GM18498 (cell line): ENCODE data around the gene DYNC1H1.

Experiments used
- ATAC-seq: cut with Tn5 transposase; IDR thresholded peaks from one replicate; pipeline ENCODE4 v1.9.1; 2021; ENCODE audit warnings: mild to moderate bottlenecking, moderate library complexity; ENCODE audit not compliant: unreplicated experiment

The DYNC1H1 gene

DNA sequence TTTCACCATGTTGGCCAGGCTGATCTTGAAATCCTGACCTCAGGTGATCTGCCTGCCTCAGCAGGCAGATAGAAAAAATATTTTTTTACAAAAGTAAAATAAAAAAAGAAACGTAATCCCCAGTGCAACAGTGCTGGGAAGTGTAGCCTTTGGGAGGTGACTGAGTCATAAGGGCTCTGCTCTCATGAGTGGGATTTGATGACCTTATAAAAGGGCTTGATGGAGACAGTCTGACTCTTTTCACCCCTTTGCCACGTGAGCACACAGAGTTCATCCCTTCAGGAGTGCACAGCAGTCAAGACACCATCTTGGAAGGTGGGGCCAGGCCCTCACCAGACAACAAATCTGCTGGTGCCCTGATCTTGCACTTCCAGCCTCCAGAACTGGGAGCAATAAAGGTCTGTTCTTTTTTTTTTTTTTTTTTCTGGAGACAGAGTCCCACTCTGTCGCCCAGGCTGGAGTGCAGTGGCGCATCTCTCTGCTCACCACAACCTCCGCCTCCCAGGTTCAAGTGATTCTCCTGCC lies 24.7 kb upstream of the DYNC1H1 start:
- no peak for ATAC-seq

DNA sequence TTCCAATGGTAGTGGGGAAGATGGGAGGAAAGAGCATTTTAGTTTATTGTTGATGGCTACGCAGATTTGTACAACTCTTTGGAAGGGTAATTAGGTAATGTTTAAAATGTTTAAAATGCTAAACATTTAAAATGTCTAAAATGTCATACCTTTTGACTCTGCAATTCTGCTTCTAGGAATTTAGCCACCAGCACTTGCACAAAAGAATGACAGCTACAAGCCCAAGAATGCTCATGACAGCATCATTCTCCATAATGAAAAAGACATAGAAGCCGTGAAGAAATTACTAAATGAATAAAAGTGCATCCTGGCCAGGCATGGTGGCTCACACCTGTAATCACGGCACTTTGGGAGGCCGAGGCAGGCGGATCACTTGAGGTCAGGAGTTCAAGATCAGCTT lies 19.9 kb upstream of the DYNC1H1 start:
- ATAC-seq = no peak

DNA sequence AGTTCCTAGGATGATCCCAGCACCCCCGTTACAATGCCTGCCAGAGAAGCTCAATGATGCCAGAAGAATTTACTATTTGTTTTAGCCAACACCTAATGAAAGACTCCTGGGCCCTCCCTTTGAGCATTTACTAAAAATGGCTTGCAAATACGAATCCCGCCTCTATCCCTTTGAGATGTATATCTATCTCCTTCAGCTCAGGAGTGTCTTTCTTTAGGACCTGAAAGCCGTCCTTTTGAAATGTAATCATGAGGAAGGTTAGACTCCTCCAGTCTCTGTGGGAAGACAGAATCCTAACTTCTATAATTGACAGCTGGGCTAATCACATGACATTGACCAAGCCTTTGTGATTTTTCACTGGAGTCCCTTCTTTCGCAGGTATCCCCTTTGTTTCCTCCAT lies 19.2 kb upstream of the DYNC1H1 start:
- no peak for ATAC-seq

DNA sequence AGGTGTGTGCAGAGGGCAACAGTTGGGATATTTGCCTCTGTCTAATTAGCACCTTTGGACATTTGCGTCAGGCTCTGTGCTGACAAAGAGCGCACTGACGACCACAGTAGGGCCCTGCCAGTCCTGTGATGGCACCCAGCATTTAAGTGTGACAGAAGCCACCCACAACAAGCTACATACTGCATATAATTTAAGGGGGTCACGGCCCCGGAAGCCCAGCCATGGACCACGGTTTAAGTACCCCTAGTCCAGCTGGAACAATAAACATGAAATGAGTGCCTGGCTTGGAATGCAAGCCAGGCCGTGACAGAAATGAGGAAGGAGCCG lies 16.8 kb upstream of the DYNC1H1 start:
- peak; percentile 10 for ATAC-seq

DNA sequence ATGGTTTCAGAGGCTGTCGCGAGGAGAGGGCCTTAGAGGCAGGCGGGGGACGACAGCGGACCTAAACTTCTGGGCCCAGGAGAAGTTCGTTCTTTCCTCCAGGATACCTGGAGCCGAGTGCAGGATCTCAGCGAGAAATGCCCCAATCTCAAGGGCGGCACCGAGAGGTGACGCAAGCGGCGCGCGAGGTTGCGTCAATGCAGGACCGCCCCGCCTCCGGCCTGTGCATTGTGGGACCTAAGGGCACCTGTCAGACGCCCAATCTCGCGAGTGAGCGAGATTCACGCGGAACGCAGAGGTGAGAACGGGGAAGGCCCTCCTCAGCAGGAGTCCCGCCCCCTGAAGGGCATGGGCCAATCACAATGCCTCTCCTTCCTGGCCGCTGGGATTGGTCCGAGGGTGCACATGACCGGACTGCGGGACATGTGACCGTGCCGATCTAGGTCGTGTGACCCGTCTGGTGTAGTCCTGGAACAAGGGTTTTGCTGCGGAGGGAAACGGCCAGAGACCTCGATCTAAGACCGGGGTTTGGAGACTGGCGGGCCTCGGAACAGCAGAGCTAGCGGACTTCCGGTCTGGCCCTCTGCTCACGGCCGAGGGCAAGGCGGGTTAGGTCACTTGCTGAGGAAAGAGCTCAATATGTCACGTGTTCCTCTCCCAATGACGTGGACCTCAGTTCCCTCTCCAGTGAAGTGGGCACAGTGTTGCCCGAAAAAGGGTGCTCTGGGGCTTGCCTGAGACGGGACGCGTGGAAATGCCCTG lies 16.3 kb upstream of the DYNC1H1 start:
- peak; percentile 98 for ATAC-seq

- ATAC-seq = no peak
Measured at GRCh38 chr14:101948666-101949216, 15.6 kb upstream of the DYNC1H1 start.

GRCh38 chr14:101950100-101950499 lies 14.3 kb upstream of the DYNC1H1 start:
- ATAC-seq = no peak

- ATAC-seq = no peak
Measured at GRCh38 chr14:101950516-101951215, 13.7 kb upstream of the DYNC1H1 start.

DNA sequence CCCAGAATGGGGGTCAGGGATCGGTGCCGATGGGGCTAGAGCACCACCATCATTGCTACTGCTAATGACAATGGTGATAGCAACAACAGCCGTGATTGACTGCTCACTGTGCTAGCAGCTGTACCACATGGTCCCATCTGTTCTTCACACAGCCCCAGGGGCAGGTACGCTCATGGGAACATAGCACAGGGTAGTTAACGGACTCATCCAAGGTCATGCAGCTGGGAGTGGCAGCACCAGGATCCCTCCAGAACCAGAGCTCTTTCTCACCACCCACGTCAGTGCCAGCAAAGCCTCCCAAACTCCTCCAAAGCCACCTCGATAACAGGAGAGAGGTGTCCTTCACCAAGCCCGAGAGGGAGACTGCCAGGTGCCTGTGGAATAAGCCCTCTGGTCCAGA lies 11.2 kb upstream of the DYNC1H1 start:
- no peak for ATAC-seq

DNA sequence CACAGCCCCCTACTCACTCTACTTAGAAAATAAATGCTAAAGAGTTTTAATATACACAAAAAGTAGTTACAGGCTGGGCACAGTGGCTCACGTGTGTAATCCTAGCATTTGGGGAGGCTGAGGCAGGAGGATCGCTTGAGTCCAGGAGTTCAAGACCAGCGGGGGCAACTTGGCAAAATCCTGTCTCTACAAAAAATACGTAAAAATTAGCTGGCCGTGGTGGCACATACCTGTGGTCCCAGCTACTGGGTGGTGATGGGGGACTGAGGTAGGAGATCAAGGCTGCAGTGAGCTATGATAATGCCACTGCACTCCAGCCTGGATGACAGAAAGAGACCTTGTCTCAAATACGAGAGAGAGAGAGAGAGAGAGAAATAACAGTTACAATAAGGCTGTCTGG lies 9.9 kb upstream of the DYNC1H1 start:
- no peak for ATAC-seq

DNA sequence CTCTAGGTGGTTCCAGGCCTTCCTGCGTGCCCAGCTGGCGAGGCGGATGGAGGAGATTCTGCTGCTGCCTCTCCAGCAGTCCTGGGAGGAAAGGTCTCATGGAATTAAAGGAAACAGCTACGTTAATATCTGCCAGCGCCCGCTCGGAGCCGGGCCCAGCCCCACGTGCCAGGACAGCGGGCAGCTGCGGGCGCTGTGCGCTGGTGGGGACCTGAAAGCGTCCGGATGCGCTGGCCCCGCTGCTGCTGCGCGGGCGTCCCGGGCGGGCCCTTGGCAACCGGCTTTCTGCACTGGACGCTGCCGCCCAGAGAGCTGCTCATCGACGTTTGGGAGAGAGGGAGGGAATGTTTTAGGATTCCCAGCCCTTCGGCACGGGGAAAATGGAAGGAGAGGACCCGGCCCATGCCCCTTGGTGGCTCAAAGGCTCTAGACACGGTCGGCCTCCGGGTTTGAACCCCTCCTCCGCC lies 8.6 kb upstream of the DYNC1H1 start:
- ATAC-seq = no peak

GRCh38 chr14:101956179-101956885 lies 8.0 kb upstream of the DYNC1H1 start:
- no peak for ATAC-seq

GRCh38 chr14:101957406-101958234 lies 6.8 kb upstream of the DYNC1H1 start:
- no peak for ATAC-seq

GRCh38 chr14:101958418-101959180 lies 5.8 kb upstream of the DYNC1H1 start:
- ATAC-seq = no peak

DNA sequence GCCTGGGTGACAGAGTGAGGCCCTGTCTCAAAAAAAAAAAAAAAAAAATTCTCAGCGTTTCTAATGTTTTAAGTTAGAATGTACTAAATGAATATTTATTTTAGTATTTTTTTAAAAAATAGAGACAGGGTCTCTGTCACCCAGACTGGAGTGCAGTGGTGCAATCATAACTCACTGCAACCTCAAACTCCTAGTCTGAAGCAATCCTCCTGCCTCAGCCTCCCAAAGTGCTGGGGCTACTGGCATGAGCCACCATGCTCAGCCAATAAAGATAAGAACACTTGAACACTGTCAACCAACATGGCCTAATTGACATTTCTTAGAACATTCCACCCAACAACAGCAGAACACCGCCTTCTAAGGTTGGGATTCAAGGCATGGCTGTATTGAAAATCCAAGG lies 5.1 kb upstream of the DYNC1H1 start:
- no peak for ATAC-seq

GRCh38 chr14:101960225-101960624 lies 4.1 kb upstream of the DYNC1H1 start:
- no peak for ATAC-seq

- ATAC-seq = no peak
Measured at GRCh38 chr14:101961011-101961721, 3.2 kb upstream of the DYNC1H1 start.

DNA sequence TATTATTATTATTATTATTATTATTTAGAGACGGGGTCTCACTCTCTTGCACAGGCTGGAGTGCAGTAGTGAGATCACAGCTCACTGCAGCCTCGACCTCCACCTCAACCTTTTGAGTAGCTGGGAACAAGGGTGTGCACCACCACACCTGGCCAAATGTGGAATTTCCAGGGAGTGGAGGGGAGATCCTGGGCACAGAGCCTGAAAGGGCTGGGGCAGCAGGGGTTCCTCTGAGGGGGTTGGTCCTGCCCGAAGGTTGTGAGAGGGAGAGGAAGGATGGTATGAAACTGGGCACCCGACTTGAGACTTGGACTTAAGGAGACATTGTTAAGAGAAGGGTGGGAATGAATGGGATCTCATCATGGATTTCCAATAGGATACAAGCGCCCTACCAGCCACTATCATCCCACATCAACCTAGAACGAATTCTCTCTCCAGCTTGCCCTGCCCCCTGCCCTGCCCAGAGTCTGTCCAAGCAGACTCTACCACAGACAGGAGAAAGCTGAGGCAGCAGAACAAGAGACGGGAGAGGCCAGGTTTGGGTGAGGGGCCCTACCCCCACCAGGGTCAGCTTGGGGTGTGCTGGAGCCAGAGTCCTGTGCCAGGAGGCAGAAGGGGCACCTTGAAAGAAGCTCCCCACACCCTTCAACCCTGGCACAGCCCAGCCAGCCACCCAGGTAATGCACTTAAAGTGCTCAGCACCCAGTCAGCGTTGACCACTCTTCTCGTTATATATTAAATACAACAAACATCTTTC lies 2.4 kb upstream of the DYNC1H1 start:
- no peak for ATAC-seq
